Measurements from ENCODE around the gene TARBP1.

DNA sequence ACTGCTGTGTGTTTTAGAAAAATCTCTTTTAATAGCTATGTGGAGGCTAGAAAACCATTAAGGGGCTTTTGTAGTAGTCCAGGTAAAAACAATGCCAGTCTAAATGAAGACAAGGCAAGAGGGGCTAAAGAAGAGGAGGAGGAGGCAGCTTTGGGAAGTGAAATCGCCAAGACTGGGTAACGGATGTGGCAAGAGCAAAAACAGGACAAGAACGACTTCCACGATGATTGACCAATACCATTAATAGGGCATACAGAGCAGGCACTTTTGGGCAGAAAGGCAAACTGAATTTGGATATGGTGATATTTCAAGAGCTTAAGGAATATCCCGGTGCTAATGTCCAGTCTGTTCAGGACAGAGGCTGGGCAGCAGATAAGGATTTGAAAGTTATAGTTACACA lies 83.7 kb downstream of the TARBP1 start:
- TF ChIP-seq CTCF (conservative IDR thresholded peaks at IDR 0.05; ENCODE audit: low read depth, low read length) (no peak), RFX5 (IDR thresholded peaks at IDR 0.05; ENCODE audit: low read depth, low read length) (no peak)

All from IMR-90 (cell line).